Measurements from ENCODE around the gene MGAT2. TPM values are rescaled to one million over a fixed set of nuclear protein-coding genes. Genes with fewer than 3 reads are reported as not detected.
A peak's percentile ranks its signal among the peaks of the same experiment; 100 is the strongest.

The MGAT2 gene
- total and polyA plus RNA-seq, 9 of the 15 experiments (the other 6 are each of a cell fraction or from before 2014, with no cell fraction given), result 0.03 to 33.3 (median 24.6) TPM; not detected in 1

- peak; percentile 38 for TF ChIP-seq PHF20 (IDR thresholded peaks at IDR 0.05; ENCODE audit: partially characterized antibody)
- peak; percentile 75; the same call in 1 of the 2 replicates for TF ChIP-seq CREB3L1 (IDR thresholded peaks at IDR 0.05; ENCODE audit: borderline replicate concordance, low read depth)
- peak; percentile 85 for TF ChIP-seq RBM25 (IDR thresholded peaks at IDR 0.05; ENCODE audit: low read depth, low read length, severe bottlenecking)
- TF ChIP-seq TBP (optimal IDR thresholded peaks at IDR 0.05; ENCODE audit: low read depth, low read length), result peak; percentile 92
- peak; percentile 91 for TF ChIP-seq POLR2H (tag; IDR thresholded peaks at IDR 0.05; ENCODE audit: low read depth)
- TF ChIP-seq, protein P1, sequence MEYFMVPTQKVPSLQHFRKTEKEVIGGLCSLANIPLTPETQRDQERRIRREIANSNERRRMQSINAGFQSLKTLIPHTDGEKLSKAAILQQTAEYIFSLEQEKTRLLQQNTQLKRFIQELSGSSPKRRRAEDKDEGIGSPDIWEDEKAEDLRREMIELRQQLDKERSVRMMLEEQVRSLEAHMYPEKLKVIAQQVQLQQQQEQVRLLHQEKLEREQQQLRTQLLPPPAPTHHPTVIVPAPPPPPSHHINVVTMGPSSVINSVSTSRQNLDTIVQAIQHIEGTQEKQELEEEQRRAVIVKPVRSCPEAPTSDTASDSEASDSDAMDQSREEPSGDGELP (CRISPR knock-in tag; IDR thresholded peaks at IDR 0.05; ENCODE audit: borderline replicate concordance), result peak; percentile 13; the same call in 1 of the 2 replicates
- TF ChIP-seq POLR2AphosphoS5 (IDR thresholded peaks at IDR 0.05; ENCODE audit: control insufficient read depth, insufficient read depth, low read depth, low read length), result peak; percentile 87
- peak; percentile 73 for TF ChIP-seq SP2 (IDR thresholded peaks at IDR 0.05; ENCODE audit: extremely low read depth, low read depth, low read length, poor library complexity, severe bottlenecking)
- TF ChIP-seq BRF2 (IDR thresholded peaks at IDR 0.05; ENCODE audit: borderline replicate concordance, insufficient read depth, insufficient read length), result no peak
- TF ChIP-seq SAFB2 (IDR thresholded peaks at IDR 0.05; ENCODE audit: borderline replicate concordance, low read depth, low read length, severe bottlenecking), result no peak
- TF ChIP-seq GTF2A2 (tag; IDR thresholded peaks at IDR 0.05), result no peak
- peak; percentile 55; the same call in 1 of the 2 replicates for TF ChIP-seq SMAD4 (CRISPR knock-in tag; conservative IDR thresholded peaks at IDR 0.05)
- no peak for TF ChIP-seq HMGXB4 (CRISPR knock-in tag; IDR thresholded peaks at IDR 0.05)
- peak; percentile 46 for TF ChIP-seq RBM22 (IDR thresholded peaks at IDR 0.05; ENCODE audit: low read depth, low read length, poor library complexity, severe bottlenecking)
- peak; percentile 83 for TF ChIP-seq ELF1 (tag; IDR thresholded peaks at IDR 0.05)
- TF ChIP-seq ZNF384 (IDR thresholded peaks at IDR 0.05; ENCODE audit: low read depth, low read length), result peak; percentile 33; the same call in 1 of the 2 replicates
- peak; percentile 67 for TF ChIP-seq TAF7 (tag; IDR thresholded peaks at IDR 0.05)
- peak; percentile 98 for TF ChIP-seq PHF8 (IDR thresholded peaks at IDR 0.05; ENCODE audit: borderline replicate concordance, low read length)
- peak; percentile 47 for TF ChIP-seq CCNT2 (IDR thresholded peaks at IDR 0.05; ENCODE audit: borderline replicate concordance, extremely low read depth, insufficient read length, low read depth, low read length)
Observed at GRCh38 chr14:49620182-49621113, at the start of gene MGAT2, which contains the start of gene RPL36AL (continued).

Measured in K562 (cell line).